Suprapubic skin (tissue), 4 donors: Measurements from ENCODE around the gene DRP2. TPM values are rescaled to one million over a fixed set of nuclear protein-coding genes. Genes with fewer than 3 reads are reported as not detected.

Experiments
- DNase-seq, 2 donors: peaks; one replicate each; pipeline ENCODE4 v3.0.0-alpha.2; 2019; ENCODE audit warnings: low spot score in 2 of 2
- H3K27ac ChIP-seq: fragments of 200-600 bp; sonication (generic); one replicate; pipeline ENCODE4 v1.5.1; 2019
- H3K27me3 ChIP-seq: fragments of 200-600 bp; sonication (generic); one replicate; pipeline ENCODE4 v1.5.1; 2019
- H3K36me3 ChIP-seq: fragments of 200-600 bp; sonication (generic); one replicate; pipeline ENCODE4 v1.5.1; 2019
- H3K4me1 ChIP-seq: fragments of 200-600 bp; sonication (generic); one replicate; pipeline ENCODE4 v1.5.1; 2019
- H3K4me3 ChIP-seq: fragments of 200-600 bp; sonication (generic); one replicate; pipeline ENCODE4 v1.5.1; 2019; ENCODE audit warnings: mild to moderate bottlenecking
- H3K9me3 ChIP-seq: fragments of 200-600 bp; sonication (generic); one replicate; pipeline ENCODE4 v1.5.1; 2019
- EP300 ChIP-seq: sonication (generic); formaldehyde crosslinking; IDR thresholded peaks from one replicate; pipeline ENCODE4 v1.6.1; 2017; ENCODE audit warnings: antibody characterized with exemption
- POLR2A ChIP-seq, 2 donors: fragments of 450-650 bp; IDR thresholded peaks; one replicate each; pipeline ENCODE4 v1.6.1; 2017; ENCODE audit warnings: antibody characterized with exemption in 2 of 2, mild to moderate bottlenecking in 2 of 2, moderate library complexity in 2 of 2
- POLR2AphosphoS5 ChIP-seq, 3 donors: sonication (generic); formaldehyde crosslinking; IDR thresholded peaks; one replicate each; pipeline ENCODE4 v1.6.1; 2017; ENCODE audit warnings: antibody characterized with exemption in 3 of 3
- WGBS: methylation state at CpG from one replicate; pipeline ENCODE4 v1.1.5; 2018; 5-methylcytosine and 5-hydroxymethylcytosine counted together
- total RNA-seq, 4 donors: library from RNA; depleted of rRNA; stranded (reverse); fragments of >200 nt; gene quantifications; one replicate each; pipeline ENCODE4 v1.1.0, GENCODE V29; 2016
- TF ChIP-seq, protein P1 (sequence below), 2 donors: fragments of 200-600 bp in 1 of 2; fragments of 450-650 bp in 1 of 2; sonication (generic) in 1 of 2; IDR thresholded peaks; one replicate each; pipeline ENCODE4 v1.5.1; 2016 to 2019; ENCODE audit warnings: antibody characterized with exemption in 2 of 2, mild to moderate bottlenecking in 1 of 2, moderate library complexity in 1 of 2

Gene DRP2
- total RNA-seq, 4 donors from 2014 or later, result 0.05 to 0.97 (median 0.35) TPM

DNA sequence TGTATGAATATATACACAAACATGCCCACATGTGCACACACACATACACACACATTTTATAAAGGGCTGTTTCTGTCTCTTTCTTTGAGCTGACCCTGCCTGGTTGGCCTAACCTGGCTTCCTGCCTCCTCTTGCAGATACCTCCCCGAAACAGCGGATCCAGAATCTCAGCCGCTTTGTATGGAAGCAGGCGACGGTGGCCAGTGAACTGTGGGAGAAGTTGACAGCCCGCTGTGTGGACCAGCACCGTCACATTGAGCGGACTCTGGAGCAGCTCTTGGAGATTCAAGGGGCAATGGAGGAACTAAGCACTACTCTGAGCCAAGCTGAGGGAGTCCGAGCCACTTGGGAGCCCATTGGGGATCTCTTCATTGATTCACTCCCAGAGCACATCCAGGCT, 21.9 kb downstream of the DRP2 start:
- Histone ChIP-seq H3K4me3 (no peak overlapping the region), H3K9me3 (no peaks in the 10 kb centered on the region), H3K36me3 (no peaks in the 10 kb centered on the region), H3K4me1 (no peaks in the 10 kb centered on the region), H3K27ac (no peak overlapping the region), H3K27me3 (no peaks in the 10 kb centered on the region)
- DNase-seq, result no peak
- 77% methylated on average over 8 of the region's 9 CpGs for WGBS
- TF ChIP-seq POLR2A (IDR thresholded peaks at IDR 0.05), result no peak
- TF ChIP-seq, protein P1, sequence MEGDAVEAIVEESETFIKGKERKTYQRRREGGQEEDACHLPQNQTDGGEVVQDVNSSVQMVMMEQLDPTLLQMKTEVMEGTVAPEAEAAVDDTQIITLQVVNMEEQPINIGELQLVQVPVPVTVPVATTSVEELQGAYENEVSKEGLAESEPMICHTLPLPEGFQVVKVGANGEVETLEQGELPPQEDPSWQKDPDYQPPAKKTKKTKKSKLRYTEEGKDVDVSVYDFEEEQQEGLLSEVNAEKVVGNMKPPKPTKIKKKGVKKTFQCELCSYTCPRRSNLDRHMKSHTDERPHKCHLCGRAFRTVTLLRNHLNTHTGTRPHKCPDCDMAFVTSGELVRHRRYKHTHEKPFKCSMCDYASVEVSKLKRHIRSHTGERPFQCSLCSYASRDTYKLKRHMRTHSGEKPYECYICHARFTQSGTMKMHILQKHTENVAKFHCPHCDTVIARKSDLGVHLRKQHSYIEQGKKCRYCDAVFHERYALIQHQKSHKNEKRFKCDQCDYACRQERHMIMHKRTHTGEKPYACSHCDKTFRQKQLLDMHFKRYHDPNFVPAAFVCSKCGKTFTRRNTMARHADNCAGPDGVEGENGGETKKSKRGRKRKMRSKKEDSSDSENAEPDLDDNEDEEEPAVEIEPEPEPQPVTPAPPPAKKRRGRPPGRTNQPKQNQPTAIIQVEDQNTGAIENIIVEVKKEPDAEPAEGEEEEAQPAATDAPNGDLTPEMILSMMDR (IDR thresholded peaks at IDR 0.05), result no peak

DNA sequence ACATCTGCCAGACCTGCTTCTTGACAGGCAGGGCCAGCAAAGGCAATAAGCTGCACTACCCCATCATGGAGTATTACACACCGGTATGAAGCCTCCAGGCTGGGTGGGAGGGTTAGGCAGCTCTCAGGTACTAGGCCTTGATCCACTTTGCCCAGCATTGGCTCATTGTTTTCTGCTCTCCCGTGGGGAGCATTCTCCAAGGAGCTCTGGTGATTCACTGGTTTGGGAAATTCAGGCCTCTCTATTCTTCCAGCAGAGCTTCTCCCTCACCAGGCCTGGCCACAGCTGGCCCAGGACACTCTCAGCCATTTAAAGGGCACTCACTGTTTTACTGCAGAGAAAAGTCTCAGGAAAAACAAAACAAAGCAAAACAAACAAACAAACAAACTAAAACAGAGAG, 33.0 kb downstream of the DRP2 start:
- Histone ChIP-seq H3K9me3 (no peaks in the 10 kb centered on the region), H3K4me3 (no peak overlapping the region), H3K27me3 (no peaks in the 10 kb centered on the region), H3K27ac (no peak overlapping the region), H3K36me3 (no peaks in the 10 kb centered on the region), H3K4me1 (no peaks in the 10 kb centered on the region)
- TF ChIP-seq POLR2A (IDR thresholded peaks at IDR 0.05) (no peak), POLR2AphosphoS5 (IDR thresholded peaks at IDR 0.05) (no peak), EP300 (no peak)
- TF ChIP-seq, protein P1 (IDR thresholded peaks at IDR 0.05), result no peak
- DNase-seq, result no peak
- 72% methylated on average over 2 of the region's 2 CpGs for WGBS

DNA sequence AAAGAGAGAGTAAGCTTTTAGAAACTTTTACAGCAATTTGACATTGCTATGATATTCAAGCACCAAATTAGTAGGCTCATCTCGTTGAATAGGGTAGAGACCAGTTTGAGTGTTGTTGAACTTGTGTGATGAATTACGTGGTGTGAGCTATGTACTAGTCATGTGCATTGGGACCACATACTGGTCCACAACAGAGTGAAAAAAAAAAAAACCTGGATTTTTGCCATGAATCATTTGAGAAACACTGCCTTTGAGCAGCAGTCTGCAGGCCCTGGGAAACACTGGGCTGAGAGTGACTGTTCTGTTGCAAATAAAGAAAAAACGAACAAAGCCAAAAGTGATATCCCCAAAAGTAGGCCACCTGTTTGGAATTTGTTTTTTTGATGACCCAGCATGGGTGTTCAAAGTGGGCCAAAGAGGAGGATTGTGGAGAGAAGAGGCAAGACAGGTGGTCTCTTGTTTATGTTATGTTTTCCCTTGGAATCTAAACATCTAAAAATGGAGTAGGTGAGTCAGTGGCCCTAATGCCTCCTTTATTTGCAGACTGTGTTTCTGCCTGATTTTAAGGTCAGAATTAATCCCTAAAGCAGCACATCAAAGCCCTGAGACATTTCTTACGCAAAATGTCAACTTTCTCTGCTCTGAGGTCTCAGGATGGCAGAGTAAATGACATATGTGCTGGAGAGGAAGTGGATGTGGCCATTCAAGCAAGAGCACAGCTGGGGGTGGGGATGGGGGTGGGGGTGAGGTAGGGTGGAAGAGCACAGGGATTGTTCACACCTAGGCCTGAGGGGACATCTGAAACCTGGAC, 38.1 kb downstream of the DRP2 start:
- DNase-seq, result no peak
- Histone ChIP-seq H3K4me3 (no peak overlapping the region), H3K4me1 (no peaks in the 10 kb centered on the region), H3K36me3 (no peaks in the 10 kb centered on the region), H3K27ac (no peak overlapping the region), H3K9me3 (no peaks in the 10 kb centered on the region), H3K27me3 (no peaks in the 10 kb centered on the region)
- TF ChIP-seq, protein P1 (IDR thresholded peaks at IDR 0.05), result no peak
- no peak for TF ChIP-seq POLR2AphosphoS5 (IDR thresholded peaks at IDR 0.05)
- TF ChIP-seq POLR2A (IDR thresholded peaks at IDR 0.05), result no peak
- no peak for TF ChIP-seq EP300
- 76% methylated on average over 4 of the region's 4 CpGs for WGBS

DNA sequence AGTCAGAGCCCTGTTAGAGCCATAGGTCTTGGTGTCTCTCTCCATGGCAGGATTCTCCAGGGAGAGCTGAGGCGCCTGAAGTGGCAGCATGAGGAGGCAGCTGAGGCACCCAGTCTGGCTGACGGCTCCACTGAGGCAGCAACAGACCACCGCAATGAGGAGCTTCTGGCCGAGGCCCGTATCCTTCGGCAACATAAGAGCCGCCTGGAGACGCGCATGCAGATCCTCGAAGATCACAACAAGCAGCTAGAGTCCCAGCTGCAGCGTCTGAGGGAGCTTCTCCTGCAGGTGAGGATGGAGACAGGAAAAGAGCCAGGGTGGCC, 38.6 kb downstream of the DRP2 start:
- Histone ChIP-seq H3K9me3 (no peaks in the 10 kb centered on the region), H3K36me3 (no peaks in the 10 kb centered on the region), H3K27ac (no peak overlapping the region), H3K4me3 (no peak overlapping the region), H3K4me1 (no peaks in the 10 kb centered on the region), H3K27me3 (no peaks in the 10 kb centered on the region)
- WGBS, result 87% methylated on average over 7 of the region's 11 CpGs
- TF ChIP-seq EP300 (no peak), POLR2AphosphoS5 (IDR thresholded peaks at IDR 0.05) (no peak), POLR2A (IDR thresholded peaks at IDR 0.05) (no peak)
- TF ChIP-seq, protein P1 (IDR thresholded peaks at IDR 0.05), result no peak
- no peak for DNase-seq

DNA sequence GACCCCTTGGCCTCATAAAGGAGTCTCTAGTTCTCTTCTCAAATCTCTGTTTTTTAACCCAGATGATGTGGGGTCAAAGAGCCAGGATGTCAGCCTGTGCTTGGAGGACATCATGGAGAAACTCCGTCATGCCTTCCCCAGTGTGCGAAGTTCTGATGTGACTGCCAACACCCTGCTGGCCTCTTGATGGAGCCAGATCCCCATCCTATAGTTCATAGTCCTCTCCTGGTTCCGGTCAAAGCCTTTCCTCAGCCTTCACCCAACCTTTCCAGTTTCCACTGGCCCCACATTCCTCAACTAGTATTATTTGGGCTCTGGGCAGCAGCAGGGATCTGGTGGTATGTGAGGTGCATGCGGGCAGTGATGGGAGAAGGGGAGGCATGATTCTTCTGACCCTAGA, 40.8 kb downstream of the DRP2 start:
- no peak overlapping the region for H3K4me3 ChIP-seq
- no peaks in the 10 kb centered on the region for H3K27me3 ChIP-seq
- H3K36me3 ChIP-seq, result no peaks in the 10 kb centered on the region
- no peaks in the 10 kb centered on the region for H3K4me1 ChIP-seq
- TF ChIP-seq POLR2A (IDR thresholded peaks at IDR 0.05) (no peak), POLR2AphosphoS5 (IDR thresholded peaks at IDR 0.05) (no peak), EP300 (no peak)
- TF ChIP-seq, protein P1 (IDR thresholded peaks at IDR 0.05), result no peak
- no peaks in the 10 kb centered on the region for H3K9me3 ChIP-seq
- no peak for DNase-seq
- H3K27ac ChIP-seq, result no peak overlapping the region
- 86% methylated on average over 4 of the region's 4 CpGs for WGBS
